A549 (cell line): ENCODE data around the gene MAML3. TPM values are rescaled to one million over a fixed set of nuclear protein-coding genes. Genes with fewer than 3 reads are reported as not detected.

Experiments used
- ATAC-seq, 2 experiments: fragments of 200-7000 bp in 1 of 2; fragments of >200 bp in 1 of 2; cut with Nextera tagmentation in 1 of 2; cut with Tn5 transposase in 1 of 2; 3 replicates each; pipeline versions ENCODE4 v1.8.0 to v1.9.1; 2018 to 2020; ENCODE audit warnings: mild to moderate bottlenecking in 1 of 2, moderate library complexity in 1 of 2
- CTCF ChIA-PET: fragments of 300-600 bp; sonication (Branson Sonifier 250); formaldehyde crosslinking; extraction: SDS; loops from one replicate; lab custom pipeline; 2021; ENCODE audit warnings: antibody characterized with exemption, inconsistent platforms; lab: Yijun Ruan, JAX
- POLR2A ChIA-PET: fragments of 350-600 bp; formaldehyde crosslinking; extraction: SDS; loops from one replicate; lab custom pipeline; 2021; ENCODE audit warnings: antibody characterized with exemption, inconsistent platforms; lab: Yijun Ruan, JAX
- DNase-seq, 2 experiments: peaks; one replicate each; pipeline versions ENCODE4 v3.0.0 to v3.0.0-alpha.2; 2011 to 2016; ENCODE audit warnings: low read depth in 1 of 2, low spot score in 1 of 2
- FAIRE-seq: peaks from 2 replicates; lab custom pipeline; 2011; peaks lifted over from hg19 to GRCh38; lab: Jason Lieb, UNC
- H3K27ac ChIP-seq, 2 experiments: fragments of >200 bp; sonication (Bioruptor Twin); formaldehyde crosslinking; 3 replicates each; pipeline ENCODE4 v1.5.1; 2016 to 2017
- H3K4me1 ChIP-seq: fragments of >200 bp; sonication (Bioruptor Twin); formaldehyde crosslinking; 3 replicates; pipeline ENCODE4 v1.6.1; 2016
- H3K4me2 ChIP-seq: fragments of >200 bp; sonication (Bioruptor Twin); formaldehyde crosslinking; 3 replicates; pipeline ENCODE4 v1.6.1; 2016
- H3K4me3 ChIP-seq: fragments of >200 bp; sonication (Bioruptor Twin); formaldehyde crosslinking; 3 replicates; pipeline ENCODE4 v1.5.1; 2016
- H3K9me3 ChIP-seq: fragments of >200 bp; sonication (Bioruptor Twin); formaldehyde crosslinking; 3 replicates; pipeline ENCODE4 v1.6.1; 2016
- ATOH8 ChIP-seq: fragments of 250-450 bp; sonication (Bioruptor Pico); IDR thresholded peaks from 2 replicates; pipeline ENCODE4 v1.5.0; 2020; ENCODE audit warnings: low read depth, mild to moderate bottlenecking, moderate library complexity
- CBX2 ChIP-seq: fragments of 200-600 bp; sonication (generic); IDR thresholded peaks from 2 replicates; pipeline ENCODE4 v1.6.1; 2016; ENCODE audit warnings: low read depth, mild to moderate bottlenecking, borderline replicate concordance
- CBX8 ChIP-seq: fragments of 200-600 bp; sonication (generic); IDR thresholded peaks from 2 replicates; pipeline ENCODE4 v1.6.1; 2016
- CHD2 ChIP-seq: fragments of 150-350 bp; IDR thresholded peaks from 2 replicates; pipeline ENCODE4 v1.6.1; 2014; ENCODE audit warnings: low read length; ENCODE audit not compliant: partially characterized antibody
- CHD4 ChIP-seq: fragments of 200-600 bp; sonication (generic); IDR thresholded peaks from 2 replicates; pipeline ENCODE4 v1.6.1; 2016; ENCODE audit warnings: antibody characterized with exemption, mild to moderate bottlenecking, borderline replicate concordance
- EP300 ChIP-seq, 2 experiments: fragments of >200 bp; sonication (Bioruptor Twin); formaldehyde crosslinking; IDR thresholded peaks; 2 replicates in 1 of 2; 3 replicates in 1 of 2; pipeline ENCODE4 v1.6.1; 2016 to 2017
- FOSB ChIP-seq: fragments of 250-450 bp; sonication (Bioruptor Pico); IDR thresholded peaks from 2 replicates; pipeline ENCODE4 v1.5.0; 2020; ENCODE audit warnings: mild to moderate bottlenecking, moderate library complexity
- FOXS1 ChIP-seq: fragments of 250-450 bp; sonication (Bioruptor Pico); IDR thresholded peaks from 2 replicates; pipeline ENCODE4 v1.5.0; 2020; ENCODE audit warnings: mild to moderate bottlenecking, moderate library complexity
- HDAC2 ChIP-seq: fragments of 200-600 bp; sonication (generic); IDR thresholded peaks from 2 replicates; pipeline ENCODE4 v1.6.1; 2016
- HES2 ChIP-seq: fragments of >200 bp; sonication (Bioruptor Twin); formaldehyde crosslinking; IDR thresholded peaks from 2 replicates; pipeline ENCODE4 v1.6.1; 2016
- HOXA7 ChIP-seq: fragments of 250-450 bp; sonication (Bioruptor Pico); IDR thresholded peaks from 2 replicates; pipeline ENCODE4 v1.5.0; 2020; ENCODE audit warnings: mild to moderate bottlenecking, moderate library complexity
- HOXB5 ChIP-seq: fragments of 250-450 bp; sonication (Bioruptor Pico); IDR thresholded peaks from 2 replicates; pipeline ENCODE4 v1.5.0; 2020; ENCODE audit warnings: mild to moderate bottlenecking, moderate library complexity
- JUN ChIP-seq, 2 experiments: fragments of >200 bp; sonication (Bioruptor Twin); formaldehyde crosslinking; IDR thresholded peaks; 2 replicates in 1 of 2; 3 replicates in 1 of 2; pipeline ENCODE4 v1.6.1; 2016 to 2017
- KDM1A ChIP-seq: fragments of 200-600 bp; sonication (generic); IDR thresholded peaks from 2 replicates; pipeline ENCODE4 v1.6.1; 2016; ENCODE audit warnings: low read depth, mild to moderate bottlenecking
- MAFK ChIP-seq: fragments of 450-650 bp; IDR thresholded peaks from 2 replicates; pipeline ENCODE4 v1.6.1; 2014; ENCODE audit not compliant: partially characterized antibody
- MAZ ChIP-seq: fragments of 150-350 bp; IDR thresholded peaks from 2 replicates; pipeline ENCODE4 v1.6.1; 2014; ENCODE audit warnings: antibody characterized with exemption, low read depth, low read length, borderline replicate concordance
- NFE2L2 ChIP-seq: fragments of 150-350 bp; conservative IDR thresholded peaks from 2 replicates; pipeline ENCODE4 v1.6.1; 2014; ENCODE audit warnings: low read length
- PHF8 ChIP-seq: fragments of 200-600 bp; sonication (generic); IDR thresholded peaks from 2 replicates; pipeline ENCODE4 v1.6.1; 2016; ENCODE audit warnings: low read depth, mild to moderate bottlenecking, antibody characterized with exemption, moderate library complexity, borderline replicate concordance
- POLR2A ChIP-seq: IDR thresholded peaks from 2 replicates; pipeline ENCODE4 v1.6.1; 2012; ENCODE audit warnings: mild to moderate bottlenecking, low read length
- RARB ChIP-seq: fragments of 250-450 bp; sonication (Bioruptor Pico); IDR thresholded peaks from 2 replicates; pipeline ENCODE4 v1.8.0; 2021; ENCODE audit warnings: mild to moderate bottlenecking, moderate library complexity
- RCOR1 ChIP-seq: fragments of 150-350 bp; IDR thresholded peaks from 2 replicates; pipeline ENCODE4 v1.6.1; 2014; ENCODE audit warnings: antibody characterized with exemption, low read length, low read depth
- RNF2 ChIP-seq: fragments of 200-600 bp; sonication (generic); IDR thresholded peaks from 2 replicates; pipeline ENCODE4 v1.6.1; 2016; ENCODE audit warnings: low read depth, mild to moderate bottlenecking, antibody characterized with exemption, moderate library complexity, borderline replicate concordance
- SREBF2 ChIP-seq: fragments of 450-650 bp; IDR thresholded peaks from 2 replicates; pipeline ENCODE4 v1.6.1; 2014; ENCODE audit warnings: mild to moderate bottlenecking, moderate library complexity
- ZC3H11A ChIP-seq: fragments of 450-650 bp; IDR thresholded peaks from 2 replicates; pipeline ENCODE4 v1.6.1; 2014; ENCODE audit warnings: antibody characterized with exemption, mild to moderate bottlenecking
- ZNF302 ChIP-seq: fragments of 250-450 bp; sonication (Bioruptor Pico); IDR thresholded peaks from 2 replicates; pipeline ENCODE4 v1.9.0; 2021; ENCODE audit warnings: inconsistent platforms, mild to moderate bottlenecking, moderate library complexity
- ZSCAN20 ChIP-seq: fragments of 250-450 bp; sonication (Bioruptor Pico); IDR thresholded peaks from 2 replicates; pipeline ENCODE4 v1.8.0; 2022; ENCODE audit warnings: mild to moderate bottlenecking, moderate library complexity
- WGBS: methylation state at CpG from one replicate; pipeline ENCODE4 v1.1.6; 2017; ENCODE audit errors: missing lambda C conversion rate; 5-methylcytosine and 5-hydroxymethylcytosine counted together
- polyA plus RNA-seq, 4 experiments: library from polyadenylated mRNA; depleted of rRNA in 3 of 4; stranded (reverse); fragments of >200 nt; fragmentation: RNase III in 1 of 4; extraction: RNeasy Plus Mini Kit Qiagen cat#74134 plus additional on column Dnase treatment in 1 of 4; gene quantifications; 2 replicates in 3 of 4; 3 replicates in 1 of 4; pipeline ENCODE4 v1.2.3, GENCODE V29; 2011 to 2017

The MAML3 gene
- polyA plus RNA-seq, 2 of the 4 experiments (the other 2 are of a cell fraction), result 9.0 to 22.2 TPM

DNA sequence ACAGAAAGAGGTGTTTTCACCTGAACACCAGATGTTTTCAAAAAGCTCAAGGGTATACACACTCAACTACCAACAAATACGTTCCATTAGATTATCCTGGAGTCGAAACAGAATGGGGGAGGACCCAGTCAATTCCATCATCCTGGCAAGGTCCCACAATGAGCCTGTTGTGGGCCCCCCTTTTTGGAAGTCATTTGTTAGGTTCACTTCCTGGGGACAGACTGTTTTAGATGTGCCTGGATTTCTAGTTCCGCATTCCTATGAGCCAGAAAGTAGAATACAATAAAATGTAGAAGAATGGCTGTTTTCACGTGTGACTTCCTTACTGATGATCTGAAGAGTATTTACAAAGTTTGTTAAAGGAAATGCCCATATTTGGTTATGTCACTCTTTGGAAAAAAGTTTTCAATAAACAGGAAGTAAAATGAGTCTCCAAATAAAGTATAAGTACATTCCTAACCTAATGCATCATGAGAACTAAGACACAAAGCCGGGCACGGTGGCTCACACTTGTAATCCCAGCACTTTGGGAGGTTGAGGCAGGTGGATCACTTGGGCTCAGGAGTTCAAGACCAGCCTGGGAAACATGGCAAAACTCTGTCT lies 192.5 kb downstream of the MAML3 start:
- Histone ChIP-seq H3K27ac (no peak overlapping the region), H3K4me3 (no peak overlapping the region), H3K4me1 (peaks cover 3% of the 10 kb centered on the region; the same call in 1 of the 3 replicates), H3K9me3 (no peaks in the 10 kb centered on the region)
- ATAC-seq (no peak), DNase-seq (no peak)
- CTCF ChIA-PET, result interaction anchor here (0.7 to 1.1 kb wide), 3 partner anchors 8 to 1719 kb away, joined by 3 read pairs; no protein-coding TSS in a partner anchor
- 74% methylated on average over 6 of the region's 6 CpGs for WGBS
- POLR2A ChIA-PET, result no interaction called here
- TF ChIP-seq JUN (IDR thresholded peaks at IDR 0.05) (no peak), CBX2 (no peak), ZSCAN20 (CRISPR knock-in tag) (no peak), HES2 (no peak), HOXB5 (CRISPR knock-in tag) (no peak), MAZ (no peak), HOXA7 (CRISPR knock-in tag) (no peak), NFE2L2 (no peak), CHD4 (no peak), KDM1A (no peak), EP300 (IDR thresholded peaks at IDR 0.05) (no peak)
- TF ChIP-seq, all 56 proteins: peak for 0
- no peak overlapping the region for H3K4me2 ChIP-seq
- FAIRE-seq, result no peak

GRCh38 chr4:139959396-139959795 lies 194.6 kb downstream of the MAML3 start:
- Histone ChIP-seq H3K27ac (no peak overlapping the region), H3K4me2 (no peak overlapping the region)
- ATAC-seq (no peak), DNase-seq (no peak)
- ChIA-PET CTCF (no interaction called here), POLR2A (no interaction called here)
- WGBS, result 89% methylated on average over 4 of the region's 4 CpGs
- TF ChIP-seq RCOR1, result no peak
- TF ChIP-seq, all 56 proteins: peak for 0
- no peak overlapping the region for H3K4me3 ChIP-seq
- H3K9me3 ChIP-seq, result no peaks in the 10 kb centered on the region
- peaks cover 3% of the 10 kb centered on the region; the same call in 1 of the 3 replicates for H3K4me1 ChIP-seq
- FAIRE-seq, result no peak

GRCh38 chr4:139958739-139959098 lies 195.3 kb downstream of the MAML3 start:
- no peak for DNase-seq
- POLR2A ChIA-PET, result no interaction called here
- peaks cover 3% of the 10 kb centered on the region; the same call in 1 of the 3 replicates for H3K4me1 ChIP-seq
- FAIRE-seq, result no peak
- no peak for TF ChIP-seq ZNF302 (CRISPR knock-in tag)
- TF ChIP-seq ATOH8 (CRISPR knock-in tag), result no peak
- TF ChIP-seq FOSB (CRISPR knock-in tag), result no peak
- no peak for TF ChIP-seq CBX8
- no peak for TF ChIP-seq FOXS1
- TF ChIP-seq ZC3H11A, result no peak
- TF ChIP-seq CHD2, result no peak
- no peak for TF ChIP-seq RARB (CRISPR knock-in tag)
- no peak for TF ChIP-seq RNF2
- no peak for TF ChIP-seq PHF8
- TF ChIP-seq POLR2A, result no peak
- TF ChIP-seq HDAC2, result no peak
- no peak for TF ChIP-seq SREBF2
- no peak for TF ChIP-seq MAFK
- H3K27ac ChIP-seq, result no peak overlapping the region
- H3K4me2 ChIP-seq, result no peak overlapping the region
- 81% methylated on average over 3 of the region's 3 CpGs for WGBS
- CTCF ChIA-PET, result no interaction called here
- no peak overlapping the region for H3K4me3 ChIP-seq
- ATAC-seq, result no peak
- H3K9me3 ChIP-seq, result no peaks in the 10 kb centered on the region
